A549 (cell line): ENCODE measurements around the gene TMEM269. TPM values are rescaled to one million over a fixed set of nuclear protein-coding genes. Genes with fewer than 3 reads are reported as not detected.

ENCODE experiments used
- ATAC-seq, 2 experiments: fragments of 200-7000 bp in 1 of 2; fragments of >200 bp in 1 of 2; cut with Nextera tagmentation in 1 of 2; cut with Tn5 transposase in 1 of 2; 3 replicates each; pipeline versions ENCODE4 v1.8.0 to v1.9.1; 2018 to 2020; ENCODE audit warnings: mild to moderate bottlenecking in 1 of 2, moderate library complexity in 1 of 2
- CTCF ChIA-PET: fragments of 300-600 bp; sonication (Branson Sonifier 250); formaldehyde crosslinking; extraction: SDS; loops from one replicate; lab custom pipeline; 2021; ENCODE audit warnings: antibody characterized with exemption, inconsistent platforms; lab: Yijun Ruan, JAX
- POLR2A ChIA-PET: fragments of 350-600 bp; formaldehyde crosslinking; extraction: SDS; loops from one replicate; lab custom pipeline; 2021; ENCODE audit warnings: antibody characterized with exemption, inconsistent platforms; lab: Yijun Ruan, JAX
- DNase-seq, 2 experiments: peaks; one replicate each; pipeline versions ENCODE4 v3.0.0 to v3.0.0-alpha.2; 2011 to 2016; ENCODE audit warnings: low read depth in 1 of 2, low spot score in 1 of 2
- FAIRE-seq: peaks from 2 replicates; lab custom pipeline; 2011; peaks lifted over from hg19 to GRCh38; lab: Jason Lieb, UNC
- H3K27ac ChIP-seq, 2 experiments: fragments of >200 bp; sonication (Bioruptor Twin); formaldehyde crosslinking; 3 replicates each; pipeline ENCODE4 v1.5.1; 2016 to 2017
- H3K4me1 ChIP-seq: fragments of >200 bp; sonication (Bioruptor Twin); formaldehyde crosslinking; 3 replicates; pipeline ENCODE4 v1.6.1; 2016
- H3K4me2 ChIP-seq: fragments of >200 bp; sonication (Bioruptor Twin); formaldehyde crosslinking; 3 replicates; pipeline ENCODE4 v1.6.1; 2016
- H3K4me3 ChIP-seq: fragments of >200 bp; sonication (Bioruptor Twin); formaldehyde crosslinking; 3 replicates; pipeline ENCODE4 v1.5.1; 2016
- H3K9me3 ChIP-seq: fragments of >200 bp; sonication (Bioruptor Twin); formaldehyde crosslinking; 3 replicates; pipeline ENCODE4 v1.6.1; 2016
- BCL3 ChIP-seq: fragments of >200 bp; sonication (Bioruptor Twin); formaldehyde crosslinking; IDR thresholded peaks from 3 replicates; pipeline ENCODE4 v1.6.1; 2016
- CHD4 ChIP-seq: fragments of 200-600 bp; sonication (generic); IDR thresholded peaks from 2 replicates; pipeline ENCODE4 v1.6.1; 2016; ENCODE audit warnings: antibody characterized with exemption, mild to moderate bottlenecking, borderline replicate concordance
- CTCF ChIP-seq: fragments of >200 bp; sonication (Bioruptor Twin); formaldehyde crosslinking; IDR thresholded peaks from 3 replicates; pipeline ENCODE4 v1.5.1; 2016
- E2F6 ChIP-seq: IDR thresholded peaks from 2 replicates; pipeline ENCODE4 v1.6.1; 2012; ENCODE audit warnings: low read depth, borderline replicate concordance
- EHMT2 ChIP-seq: fragments of 200-600 bp; sonication (generic); IDR thresholded peaks from 2 replicates; pipeline ENCODE4 v1.6.1; 2016; ENCODE audit warnings: antibody characterized with exemption, low read depth, mild to moderate bottlenecking, moderate library complexity
- HEYL ChIP-seq: fragments of 250-450 bp; sonication (Bioruptor Pico); IDR thresholded peaks from 2 replicates; pipeline ENCODE4 v1.8.0; 2021; ENCODE audit warnings: mild to moderate bottlenecking, moderate library complexity
- KDM1A ChIP-seq: fragments of 200-600 bp; sonication (generic); IDR thresholded peaks from 2 replicates; pipeline ENCODE4 v1.6.1; 2016; ENCODE audit warnings: low read depth, mild to moderate bottlenecking
- MYC ChIP-seq: IDR thresholded peaks from 2 replicates; pipeline ENCODE4 v1.6.1; 2012; ENCODE audit warnings: mild to moderate bottlenecking, inconsistent platforms, low read length, improper control_type of control experiment, borderline replicate concordance
- NFE2L2 ChIP-seq: fragments of 150-350 bp; conservative IDR thresholded peaks from 2 replicates; pipeline ENCODE4 v1.6.1; 2014; ENCODE audit warnings: low read length
- PBX3 ChIP-seq: IDR thresholded peaks from 2 replicates; pipeline ENCODE4 v1.6.1; 2012
- PHF8 ChIP-seq: fragments of 200-600 bp; sonication (generic); IDR thresholded peaks from 2 replicates; pipeline ENCODE4 v1.6.1; 2016; ENCODE audit warnings: low read depth, mild to moderate bottlenecking, antibody characterized with exemption, moderate library complexity, borderline replicate concordance
- POLR2AphosphoS2 ChIP-seq: conservative IDR thresholded peaks from 2 replicates; pipeline ENCODE4 v1.6.1; 2012; ENCODE audit warnings: low read length, improper control_type of control experiment, inconsistent platforms
- RAD21 ChIP-seq, 2 experiments: fragments of >200 bp in 1 of 2; sonication (Bioruptor Twin) in 1 of 2; formaldehyde crosslinking in 1 of 2; IDR thresholded peaks in 1 of 2; conservative IDR thresholded peaks in 1 of 2; 2 replicates in 1 of 2; 3 replicates in 1 of 2; pipeline ENCODE4 v1.6.1; 2012 to 2018; ENCODE audit warnings: inconsistent platforms in 1 of 2
- RCOR1 ChIP-seq: fragments of 150-350 bp; IDR thresholded peaks from 2 replicates; pipeline ENCODE4 v1.6.1; 2014; ENCODE audit warnings: antibody characterized with exemption, low read length, low read depth
- REST ChIP-seq: fragments of 200-600 bp; sonication (generic); IDR thresholded peaks from 2 replicates; pipeline ENCODE4 v1.6.1; 2016; ENCODE audit warnings: antibody characterized with exemption, mild to moderate bottlenecking, moderate library complexity
- RNF2 ChIP-seq: fragments of 200-600 bp; sonication (generic); IDR thresholded peaks from 2 replicates; pipeline ENCODE4 v1.6.1; 2016; ENCODE audit warnings: low read depth, mild to moderate bottlenecking, antibody characterized with exemption, moderate library complexity, borderline replicate concordance
- SMC3 ChIP-seq: fragments of >200 bp; sonication (Bioruptor Twin); formaldehyde crosslinking; IDR thresholded peaks from 3 replicates; pipeline ENCODE4 v1.6.1; 2018; ENCODE audit warnings: inconsistent platforms
- SREBF2 ChIP-seq: fragments of 450-650 bp; IDR thresholded peaks from 2 replicates; pipeline ENCODE4 v1.6.1; 2014; ENCODE audit warnings: mild to moderate bottlenecking, moderate library complexity
- USF2 ChIP-seq: fragments of 450-650 bp; IDR thresholded peaks from 2 replicates; pipeline ENCODE4 v1.6.1; 2014; ENCODE audit warnings: antibody characterized with exemption
- ZC3H11A ChIP-seq: fragments of 450-650 bp; IDR thresholded peaks from 2 replicates; pipeline ENCODE4 v1.6.1; 2014; ENCODE audit warnings: antibody characterized with exemption, mild to moderate bottlenecking
- WGBS: methylation state at CpG from one replicate; pipeline ENCODE4 v1.1.6; 2017; ENCODE audit errors: missing lambda C conversion rate; 5-methylcytosine and 5-hydroxymethylcytosine counted together
- polyA plus RNA-seq, 4 experiments: library from polyadenylated mRNA; depleted of rRNA in 3 of 4; stranded (reverse); fragments of >200 nt; fragmentation: RNase III in 1 of 4; extraction: RNeasy Plus Mini Kit Qiagen cat#74134 plus additional on column Dnase treatment in 1 of 4; gene quantifications; 2 replicates in 3 of 4; 3 replicates in 1 of 4; pipeline ENCODE4 v1.2.3, GENCODE V29; 2011 to 2017

Gene TMEM269
- polyA plus RNA-seq, 2 of the 4 experiments (the other 2 are of a cell fraction), result 0.21 TPM

- no peak for FAIRE-seq
These were observed 48.1 kb upstream of the TMEM269 start for GRCh38 chr1:42736571-42737200.

GRCh38 chr1:42737257-42737656 lies 47.5 kb upstream of the TMEM269 start:
- ChIA-PET CTCF (interaction anchor here (0.8 to 2.3 kb wide), 3 partner anchors 8 to 20 kb away, joined by 3 to 11 read pairs (median 3); no protein-coding TSS in a partner anchor), POLR2A (no interaction called here)
- no peak overlapping the region for H3K27ac ChIP-seq
- FAIRE-seq (no peak), ATAC-seq (no peak), DNase-seq (no peak)
- WGBS, result 56% methylated on average over 4 of the region's 5 CpGs
- no peak overlapping the region for H3K4me2 ChIP-seq
- H3K4me1 ChIP-seq, result no peaks in the 10 kb centered on the region
- H3K4me3 ChIP-seq, result no peak overlapping the region
- no peaks in the 10 kb centered on the region for H3K9me3 ChIP-seq
- no peak for TF ChIP-seq CHD4
- no peak for TF ChIP-seq HEYL
- no peak for TF ChIP-seq RNF2
- no peak for TF ChIP-seq RCOR1
- TF ChIP-seq NFE2L2, result no peak
- no peak for TF ChIP-seq KDM1A
- no peak for TF ChIP-seq ZC3H11A
- TF ChIP-seq EHMT2, result no peak
- TF ChIP-seq RAD21 (conservative IDR thresholded peaks at IDR 0.05 in 1 of 2, IDR thresholded peaks at IDR 0.05 in 1 of 2), result no peak
- no peak for TF ChIP-seq E2F6
- no peak for TF ChIP-seq BCL3
- TF ChIP-seq MYC, result no peak
- no peak for TF ChIP-seq CTCF
- TF ChIP-seq POLR2AphosphoS2, result no peak
- TF ChIP-seq PHF8, result no peak

More at GRCh38 chr1:42736571-42737200, 48.1 kb upstream of the TMEM269 start:
- H3K27ac ChIP-seq, result no peak overlapping the region
- TF ChIP-seq REST (no peak), PHF8 (no peak), PBX3 (no peak), SREBF2 (no peak), USF2 (no peak), SMC3 (no peak)
- TF ChIP-seq, all 56 proteins: peak for 0
- H3K4me3 ChIP-seq, result no peak overlapping the region
- ATAC-seq, result no peak
- CTCF ChIA-PET, result interaction anchor here (1.3 to 2.3 kb wide), 2 partner anchors 9 to 29 kb away, joined by 3 to 11 read pairs; no protein-coding TSS in a partner anchor
- no peak overlapping the region for H3K4me2 ChIP-seq
- H3K9me3 ChIP-seq, result no peaks in the 10 kb centered on the region
- WGBS, result 95% methylated on average over 7 of the region's 8 CpGs
- POLR2A ChIA-PET, result no interaction called here
- DNase-seq, result no peak
- no peaks in the 10 kb centered on the region for H3K4me1 ChIP-seq
